Measurements from ENCODE around the gene EFCAB6. TPM values are rescaled to one million over a fixed set of nuclear protein-coding genes. Genes with fewer than 3 reads are reported as not detected.

Gene EFCAB6
- total RNA-seq, 1 experiment from 2014 or later, result 0.52 TPM

GRCh38 chr22:43550024-43550620 lies 262.0 kb downstream of the EFCAB6 start:
- Histone ChIP-seq H3K9me2 (ENCODE audit: insufficient read depth) (no peaks in the 10 kb centered on the region), H2AFZ (ENCODE audit: low read depth, low read length, poor library complexity, severe bottlenecking) (no peak overlapping the region), H3K9me3 (ENCODE audit: control insufficient read depth in 1 of 2, insufficient read depth in 1 of 2, low read depth in 1 of 2, low read length in 2 of 2) (no peaks in the 10 kb centered on the region), H3K36me3 (ENCODE audit: control insufficient read depth in 1 of 2, insufficient read depth in 2 of 2, low read length in 2 of 2) (no peaks in the 10 kb centered on the region), H4K20me1 (ENCODE audit: insufficient read depth) (no peaks in the 10 kb centered on the region), H3K79me2 (ENCODE audit: insufficient read depth, low read length) (no peaks in the 10 kb centered on the region), H3K4me3 (replicated peaks in 1 of 2; ENCODE audit: low read depth in 1 of 2, low read length in 2 of 2) (no peak overlapping the region), H3K9ac (ENCODE audit: low read length) (no peak overlapping the region), H3K4me2 (ENCODE audit: low read length) (no peak overlapping the region), H3K27me3 (ENCODE audit: insufficient read depth, low read length) (peaks cover 5% of the 10 kb centered on the region; the same call in 1 of the 2 replicates), H3K27ac (ENCODE audit: low read depth, low read length) (no peak overlapping the region), H3K4me1 (ENCODE audit: control insufficient read depth in 1 of 2, insufficient read depth in 2 of 2, low read length in 2 of 2) (no peaks in the 10 kb centered on the region)
- CTCF ChIA-PET, result no interaction called here
- intact Hi-C loops (cut with micrococcal nuclease), result no loop called here
- RAD21 ChIA-PET (ENCODE audit: low non-redundant PET in 1 of 2, low total read pairs in 2 of 2, uncharacterized antibody in 2 of 2, unreplicated experiment in 2 of 2), result no interaction called here
- DNase-seq (ENCODE audit: low read depth, low spot score) (no peak), ATAC-seq (no peak)
- BruUV-seq (replicated peaks), result no TSS peak
- TF ChIP-seq REST (IDR thresholded peaks at IDR 0.05; ENCODE audit: low read depth), result no peak
- no peak for TF ChIP-seq FOSL1 (IDR thresholded peaks at IDR 0.05; ENCODE audit: low read depth)
- no peak for TF ChIP-seq ZFX (IDR thresholded peaks at IDR 0.05)
- TF ChIP-seq SRF (IDR thresholded peaks at IDR 0.05; ENCODE audit: low read depth), result no peak
- no peak for TF ChIP-seq JUND (IDR thresholded peaks at IDR 0.05)
- no peak for TF ChIP-seq ZNF274 (IDR thresholded peaks at IDR 0.05; ENCODE audit: low read depth, low read length)
- POLR2A ChIA-PET, result no interaction called here

- Histone ChIP-seq H3K79me2 (ENCODE audit: insufficient read depth, low read length) (no peaks in the 10 kb centered on the region), H3K4me1 (ENCODE audit: control insufficient read depth in 1 of 2, insufficient read depth in 2 of 2, low read length in 2 of 2) (no peaks in the 10 kb centered on the region), H3K27ac (ENCODE audit: low read depth, low read length) (no peak overlapping the region), H4K20me1 (ENCODE audit: insufficient read depth) (no peaks in the 10 kb centered on the region), H3K36me3 (ENCODE audit: control insufficient read depth in 1 of 2, insufficient read depth in 2 of 2, low read length in 2 of 2) (no peaks in the 10 kb centered on the region), H3K4me3 (replicated peaks in 1 of 2; ENCODE audit: low read depth in 1 of 2, low read length in 2 of 2) (no peak overlapping the region), H3K9me2 (ENCODE audit: insufficient read depth) (no peaks in the 10 kb centered on the region), H3K9me3 (ENCODE audit: control insufficient read depth in 1 of 2, insufficient read depth in 1 of 2, low read depth in 1 of 2, low read length in 2 of 2) (no peaks in the 10 kb centered on the region), H3K9ac (ENCODE audit: low read length) (no peak overlapping the region), H3K27me3 (ENCODE audit: insufficient read depth, low read length) (peaks cover 14% of the 10 kb centered on the region), H3K4me2 (ENCODE audit: low read length) (no peak overlapping the region), H2AFZ (ENCODE audit: low read depth, low read length, poor library complexity, severe bottlenecking) (no peak overlapping the region)
- ChIA-PET RAD21 (ENCODE audit: low non-redundant PET in 1 of 2, low total read pairs in 2 of 2, uncharacterized antibody in 2 of 2, unreplicated experiment in 2 of 2) (no interaction called here), CTCF (no interaction called here), POLR2A (no interaction called here)
- ATAC-seq (no peak), DNase-seq (ENCODE audit: low read depth, low spot score) (no peak)
- BruUV-seq (replicated peaks), result no TSS peak
- intact Hi-C loops (cut with micrococcal nuclease), result no loop called here
- TF ChIP-seq EGR1 (IDR thresholded peaks at IDR 0.05; ENCODE audit: low read depth) (no peak), EZH2 (IDR thresholded peaks at IDR 0.05) (no peak), POLR2AphosphoS5 (IDR thresholded peaks at IDR 0.05; ENCODE audit: low read depth, low read length) (no peak), FOSL1 (IDR thresholded peaks at IDR 0.05; ENCODE audit: low read depth) (no peak), MAX (IDR thresholded peaks at IDR 0.05) (no peak), ATF3 (IDR thresholded peaks at IDR 0.05) (no peak), REST (IDR thresholded peaks at IDR 0.05; ENCODE audit: low read depth) (no peak), SP1 (IDR thresholded peaks at IDR 0.05; ENCODE audit: low read depth) (no peak), JUND (IDR thresholded peaks at IDR 0.05) (no peak), CBX3 (IDR thresholded peaks at IDR 0.05; ENCODE audit: low read depth) (no peak), POLR2A (IDR thresholded peaks at IDR 0.05; ENCODE audit: borderline replicate concordance, extremely low read depth, insufficient read depth, insufficient read length) (no peak), EZH2phosphoT487 (IDR thresholded peaks at IDR 0.05; ENCODE audit: borderline replicate concordance) (no peak), ZFX (IDR thresholded peaks at IDR 0.05) (no peak)
Observed at GRCh38 chr22:43546186-43546585, 265.9 kb downstream of the EFCAB6 start.
